H9 (cell line): ENCODE results near the gene RBM33. TPM values are rescaled to one million over a fixed set of nuclear protein-coding genes. Genes with fewer than 3 reads are reported as not detected.

Experiments
- DNase-seq: peaks from one replicate; pipeline ENCODE4 v3.0.0-alpha.2; 2017
- H2AFZ ChIP-seq: one replicate; pipeline ENCODE4 v1.6.1; 2013; ENCODE audit warnings: mild to moderate bottlenecking, low read length, control low read depth, moderate library complexity
- H2AK5ac ChIP-seq: 2 replicates; pipeline ENCODE4 v1.6.1; 2013; ENCODE audit warnings: low read length, control low read depth, mixed read lengths; ENCODE audit not compliant: insufficient read length
- H2BK120ac ChIP-seq: one replicate; pipeline ENCODE4 v1.6.1; 2013; ENCODE audit warnings: low read depth, mild to moderate bottlenecking, low read length, control low read depth, inconsistent platforms; ENCODE audit not compliant: poor library complexity, severe bottlenecking
- H2BK12ac ChIP-seq: 2 replicates; pipeline ENCODE4 v1.6.1; 2013; ENCODE audit warnings: low read length, control low read depth, mixed read lengths, low read depth; ENCODE audit not compliant: insufficient read length
- H2BK15ac ChIP-seq: 2 replicates; pipeline ENCODE4 v1.6.1; 2013; ENCODE audit warnings: low read depth, low read length, control low read depth
- H2BK20ac ChIP-seq: one replicate; pipeline ENCODE4 v1.6.1; 2013; ENCODE audit warnings: low read depth, mild to moderate bottlenecking, low read length, control low read depth, inconsistent platforms; ENCODE audit not compliant: poor library complexity, severe bottlenecking
- H2BK5ac ChIP-seq: 2 replicates; pipeline ENCODE4 v1.6.1; 2013; ENCODE audit warnings: low read length, control low read depth, mixed read lengths; ENCODE audit not compliant: insufficient read length
- H3K14ac ChIP-seq: 2 replicates; pipeline ENCODE4 v1.6.1; 2013; ENCODE audit warnings: low read length, control low read depth; ENCODE audit not compliant: insufficient read depth
- H3K18ac ChIP-seq: 2 replicates; pipeline ENCODE4 v1.6.1; 2013; ENCODE audit warnings: low read depth, mild to moderate bottlenecking, mixed read lengths, low read length, control low read depth; ENCODE audit not compliant: insufficient read length
- H3K23ac ChIP-seq: 2 replicates; pipeline ENCODE4 v1.6.1; 2013; ENCODE audit warnings: low read length, control low read depth, mixed read lengths, low read depth; ENCODE audit not compliant: insufficient read length
- H3K23me2 ChIP-seq: 2 replicates; pipeline ENCODE4 v1.6.1; 2013; ENCODE audit warnings: low read depth, mild to moderate bottlenecking, mixed read lengths, low read length, control low read depth; ENCODE audit not compliant: insufficient read length, poor library complexity, severe bottlenecking
- H3K27ac ChIP-seq: 2 replicates; pipeline ENCODE4 v1.5.1; 2013; ENCODE audit warnings: low read length, control low read depth, mixed read lengths, low read depth; ENCODE audit not compliant: insufficient read length
- H3K27me3 ChIP-seq: 2 replicates; pipeline ENCODE4 v1.6.1; 2013; ENCODE audit warnings: low read length, control low read depth, inconsistent platforms; ENCODE audit not compliant: insufficient read depth
- H3K4ac ChIP-seq: 2 replicates; pipeline ENCODE4 v1.6.1; 2013; ENCODE audit warnings: low read depth, mild to moderate bottlenecking, control low read depth, inconsistent platforms, low read length, moderate library complexity
- H3K4me1 ChIP-seq: 2 replicates; pipeline ENCODE4 v1.6.1; 2013; ENCODE audit warnings: low read length, control low read depth, inconsistent platforms; ENCODE audit not compliant: insufficient read depth
- H3K4me2 ChIP-seq: 2 replicates; pipeline ENCODE4 v1.6.1; 2013; ENCODE audit warnings: low read length, control low read depth, mixed read lengths; ENCODE audit not compliant: insufficient read length, insufficient read depth
- H3K56ac ChIP-seq: 2 replicates; pipeline ENCODE4 v1.6.1; 2013; ENCODE audit warnings: low read depth, mild to moderate bottlenecking, mixed read lengths, low read length, control low read depth; ENCODE audit not compliant: insufficient read length
- H3K79me1 ChIP-seq: 2 replicates; pipeline ENCODE4 v1.6.1; 2013; ENCODE audit warnings: low read depth, mild to moderate bottlenecking, moderate library complexity, low read length, control low read depth, inconsistent platforms; ENCODE audit not compliant: insufficient read depth, poor library complexity, severe bottlenecking
- H3K79me2 ChIP-seq: 2 replicates; pipeline ENCODE4 v1.6.1; 2013; ENCODE audit warnings: low read length, control low read depth, inconsistent platforms; ENCODE audit not compliant: insufficient read depth
- H3K9ac ChIP-seq: 2 replicates; pipeline ENCODE4 v1.6.1; 2013; ENCODE audit warnings: low read length, control low read depth, mixed read lengths; ENCODE audit not compliant: insufficient read length; ENCODE audit errors: extremely low read depth
- H3K9me3 ChIP-seq: one replicate; pipeline ENCODE4 v1.6.1; 2013; ENCODE audit warnings: low read depth, low read length, inconsistent platforms; ENCODE audit not compliant: control insufficient read depth
- H3T11ph ChIP-seq: one replicate; pipeline ENCODE4 v1.6.1; 2013; ENCODE audit warnings: mild to moderate bottlenecking, low read length, control low read depth, inconsistent platforms
- H4K20me1 ChIP-seq: one replicate; pipeline ENCODE4 v1.6.1; 2013; ENCODE audit not compliant: control insufficient read depth, insufficient read length, insufficient read depth
- H4K5ac ChIP-seq: 2 replicates; pipeline ENCODE4 v1.6.1; 2013; ENCODE audit warnings: low read depth, mild to moderate bottlenecking, mixed read lengths, low read length, control low read depth; ENCODE audit not compliant: insufficient read length
- H4K8ac ChIP-seq: replicated peaks from 2 replicates; pipeline ENCODE4 v1.6.1; 2013; ENCODE audit warnings: low read length, control low read depth, mixed read lengths, low read depth; ENCODE audit not compliant: insufficient read length
- H4K91ac ChIP-seq: 2 replicates; pipeline ENCODE4 v1.6.1; 2013; ENCODE audit warnings: low read depth, mild to moderate bottlenecking, moderate library complexity, mixed read lengths, low read length, control low read depth; ENCODE audit not compliant: insufficient read length
- H3K27ac Mint-ChIP-seq, 3 experiments: 2 replicates in 2 of 3; 3 replicates in 1 of 3; pipeline ENCODE4 v1.8.0; 2020 to 2021; ENCODE audit warnings: mixed read lengths in 3 of 3, mild to moderate bottlenecking in 1 of 3, moderate library complexity in 1 of 3
- H3K27me3 Mint-ChIP-seq: 2 replicates; pipeline ENCODE4 v1.8.0; 2021; ENCODE audit warnings: low read depth, mild to moderate bottlenecking, moderate library complexity, mixed read lengths
- H3K36me3 Mint-ChIP-seq, 3 experiments: 2 replicates in 2 of 3; 3 replicates in 1 of 3; pipeline ENCODE4 v1.8.0; 2020 to 2021; ENCODE audit warnings: low read depth in 3 of 3, mixed read lengths in 3 of 3; ENCODE audit not compliant: insufficient read depth in 1 of 3
- H3K4me1 Mint-ChIP-seq, 2 experiments: 2 replicates each; pipeline ENCODE4 v1.8.0; 2020; ENCODE audit warnings: mixed read lengths in 2 of 2
- H3K4me3 Mint-ChIP-seq, 2 experiments: 2 replicates in 1 of 2; 3 replicates in 1 of 2; pipeline ENCODE4 v1.8.0; 2020 to 2021; ENCODE audit warnings: mild to moderate bottlenecking in 2 of 2, mixed read lengths in 2 of 2, moderate library complexity in 1 of 2
- H3K9me3 Mint-ChIP-seq, 2 experiments: 2 replicates in 1 of 2; 3 replicates in 1 of 2; pipeline ENCODE4 v1.8.0; 2020; ENCODE audit warnings: mild to moderate bottlenecking in 2 of 2, mixed read lengths in 2 of 2, moderate library complexity in 1 of 2
- WGBS: extraction: QIAGEN DNeasy Blood & Tissue Kit; methylation state at CpG from one replicate; pipeline ENCODE4 v1.1.7; 2013; ENCODE audit warnings: missing lambda C conversion rate, low lambda C conversion rate, mixed read lengths; ENCODE audit not compliant: insufficient read length; ENCODE audit errors: extremely low coverage; 5-methylcytosine and 5-hydroxymethylcytosine counted together
- total RNA-seq: library from RNA; stranded (reverse); gene quantifications from 2 replicates; pipeline ENCODE4 v1.2.1, GENCODE V29; 2021
- TF ChIP-seq, protein P1 (sequence below): fragments of 200-600 bp; sonication (generic); conservative IDR thresholded peaks from 3 replicates; pipeline ENCODE4 v1.8.0; 2021; ENCODE audit warnings: antibody characterized with exemption, mild to moderate bottlenecking

Gene RBM33
- total RNA-seq, 1 experiment from 2014 or later: 71.3 TPM

DNA sequence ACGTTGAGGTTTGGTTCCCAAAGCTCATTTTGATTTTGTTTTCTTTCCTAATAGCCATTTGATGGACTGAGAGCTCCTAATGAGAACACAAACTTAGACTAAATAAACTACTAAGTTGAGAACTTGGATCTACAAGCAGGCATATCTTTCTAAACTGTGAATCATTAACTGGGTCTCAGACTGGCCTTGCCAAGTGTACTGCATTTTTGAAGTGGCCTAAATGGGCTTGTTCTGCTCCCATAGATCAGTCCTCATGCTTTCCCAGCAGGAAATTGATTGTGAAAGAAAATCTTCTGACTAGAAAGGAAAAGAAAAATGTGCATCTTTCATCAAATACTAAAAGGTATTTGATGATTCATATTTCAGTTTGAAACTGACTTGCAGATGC is 46.7 kb upstream of the RBM33 start:
- Histone ChIP-seq H3K23me2 (no peaks in the 10 kb centered on the region), H3K56ac (no peak overlapping the region), H4K8ac (no peak overlapping the region), H3K18ac (no peak overlapping the region), H3T11ph (no peak overlapping the region), H3K79me1 (no peaks in the 10 kb centered on the region), H3K4me1 (peaks cover 6% of the 10 kb centered on the region; the same call in 1 of the 2 replicates), H3K27me3 (no peaks in the 10 kb centered on the region), H2BK120ac (no peak overlapping the region), H2AK5ac (no peak overlapping the region), H3K9ac (no peak overlapping the region), H2BK5ac (no peak overlapping the region), H4K5ac (no peak overlapping the region), H2AFZ (no peak overlapping the region), H3K79me2 (no peaks in the 10 kb centered on the region), H3K9me3 (no peaks in the 10 kb centered on the region), H3K4me2 (no peak overlapping the region), H2BK20ac (no peak overlapping the region), H3K27ac (no peak overlapping the region), H3K14ac (no peak overlapping the region), H2BK15ac (no peak overlapping the region), H3K23ac (no peak overlapping the region), H4K20me1 (no peaks in the 10 kb centered on the region), H3K4ac (no peak overlapping the region), H2BK12ac (no peak overlapping the region), H4K91ac (no peak overlapping the region)
- Mint-ChIP-seq H3K4me1 (peaks cover 16 to 22% of the 10 kb centered on the region in 2 experiments), H3K27me3 (peaks cover 6% of the 10 kb centered on the region), H3K27ac (no peak overlapping the region), H3K9me3 (no peaks in the 10 kb centered on the region), H3K4me3 (no peak overlapping the region), H3K36me3 (no peaks in the 10 kb centered on the region)
- DNase-seq: no peak
- TF ChIP-seq, protein P1, sequence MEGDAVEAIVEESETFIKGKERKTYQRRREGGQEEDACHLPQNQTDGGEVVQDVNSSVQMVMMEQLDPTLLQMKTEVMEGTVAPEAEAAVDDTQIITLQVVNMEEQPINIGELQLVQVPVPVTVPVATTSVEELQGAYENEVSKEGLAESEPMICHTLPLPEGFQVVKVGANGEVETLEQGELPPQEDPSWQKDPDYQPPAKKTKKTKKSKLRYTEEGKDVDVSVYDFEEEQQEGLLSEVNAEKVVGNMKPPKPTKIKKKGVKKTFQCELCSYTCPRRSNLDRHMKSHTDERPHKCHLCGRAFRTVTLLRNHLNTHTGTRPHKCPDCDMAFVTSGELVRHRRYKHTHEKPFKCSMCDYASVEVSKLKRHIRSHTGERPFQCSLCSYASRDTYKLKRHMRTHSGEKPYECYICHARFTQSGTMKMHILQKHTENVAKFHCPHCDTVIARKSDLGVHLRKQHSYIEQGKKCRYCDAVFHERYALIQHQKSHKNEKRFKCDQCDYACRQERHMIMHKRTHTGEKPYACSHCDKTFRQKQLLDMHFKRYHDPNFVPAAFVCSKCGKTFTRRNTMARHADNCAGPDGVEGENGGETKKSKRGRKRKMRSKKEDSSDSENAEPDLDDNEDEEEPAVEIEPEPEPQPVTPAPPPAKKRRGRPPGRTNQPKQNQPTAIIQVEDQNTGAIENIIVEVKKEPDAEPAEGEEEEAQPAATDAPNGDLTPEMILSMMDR: no peak
- no CpG with 5 or more reads among the region's 1 CpG for WGBS
